GM21576 (cell line): ENCODE data around the gene EXOC6B.

ENCODE experiments used
- ATAC-seq: cut with Tn5 transposase; IDR thresholded peaks from one replicate; pipeline ENCODE4 v1.9.1; 2021; ENCODE audit warnings: mild to moderate bottlenecking, moderate library complexity; ENCODE audit not compliant: unreplicated experiment

Gene EXOC6B

DNA sequence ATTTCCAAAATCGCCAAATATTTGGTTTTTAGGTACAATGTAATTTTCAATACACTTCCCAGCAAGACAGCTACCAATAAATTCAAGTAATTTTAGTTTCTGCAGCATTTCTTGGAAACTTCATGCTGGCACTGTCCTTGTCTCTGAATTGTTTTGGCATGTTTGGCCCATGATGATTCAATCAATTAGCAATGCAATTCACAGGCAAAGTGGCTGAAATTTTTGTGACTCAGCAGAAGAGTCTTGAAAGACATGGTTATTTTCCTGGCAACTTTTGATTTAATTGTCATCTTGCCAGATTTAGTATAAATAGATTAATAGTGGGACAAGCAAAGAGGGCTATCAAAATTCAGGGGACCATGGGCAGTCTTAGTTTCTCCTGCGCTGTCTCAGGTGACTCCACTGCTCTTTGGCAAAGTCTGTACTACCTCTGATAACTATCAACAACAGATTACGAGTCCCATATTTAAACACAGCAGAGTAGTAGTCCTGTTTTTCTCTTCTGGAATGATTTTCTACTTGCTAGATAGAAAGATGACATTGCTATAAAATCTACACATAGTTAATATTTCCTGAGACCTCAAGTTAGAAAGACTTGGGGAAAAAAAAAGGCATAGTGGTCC is 589.3 kb downstream of the EXOC6B start:
- ATAC-seq, result no peak

DNA sequence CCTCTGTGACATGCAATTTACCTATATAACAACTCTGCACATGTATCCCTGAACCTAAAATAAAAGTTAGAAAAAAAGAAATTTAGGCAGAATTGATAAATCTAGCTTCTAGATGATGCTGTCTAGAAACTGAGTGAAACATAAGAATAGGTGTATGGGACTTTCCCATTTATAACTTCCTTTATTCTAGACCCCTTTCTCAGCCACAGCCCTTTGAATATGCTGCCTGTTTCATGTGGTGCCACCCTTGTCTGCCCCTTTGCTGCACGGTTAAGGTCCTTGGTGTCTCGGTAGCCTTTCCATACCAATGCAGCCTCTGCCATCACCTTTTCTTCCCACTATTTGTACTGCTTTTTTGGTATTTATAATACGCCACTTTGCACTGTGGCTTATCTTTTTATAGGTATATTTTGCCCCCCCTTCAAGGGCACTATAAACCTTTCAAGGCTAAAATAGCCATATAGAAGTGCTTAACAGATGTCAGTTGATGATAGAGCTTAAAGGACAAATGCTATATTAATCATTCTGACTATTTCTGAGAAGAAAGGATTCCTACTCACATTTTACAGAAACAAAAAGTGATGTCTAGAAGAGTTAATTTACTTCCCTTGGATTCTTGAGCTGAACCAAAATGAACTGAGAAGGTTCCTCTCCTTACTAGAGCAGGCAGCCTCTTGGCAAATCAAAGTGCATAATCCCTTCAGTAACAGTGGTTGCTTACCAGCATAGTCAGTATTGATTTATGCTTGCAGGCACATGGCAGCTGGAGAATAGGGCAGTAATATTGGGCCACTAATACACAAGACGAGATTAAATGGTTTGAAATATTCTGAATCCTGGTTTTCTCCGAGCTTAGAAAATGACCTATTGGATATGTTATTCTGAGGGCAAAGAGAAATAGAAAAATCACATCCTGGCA is 590.1 kb downstream of the EXOC6B start:
- no peak for ATAC-seq

GRCh38 chr2:72233211-72233610 is 592.6 kb downstream of the EXOC6B start:
- ATAC-seq, result no peak

DNA sequence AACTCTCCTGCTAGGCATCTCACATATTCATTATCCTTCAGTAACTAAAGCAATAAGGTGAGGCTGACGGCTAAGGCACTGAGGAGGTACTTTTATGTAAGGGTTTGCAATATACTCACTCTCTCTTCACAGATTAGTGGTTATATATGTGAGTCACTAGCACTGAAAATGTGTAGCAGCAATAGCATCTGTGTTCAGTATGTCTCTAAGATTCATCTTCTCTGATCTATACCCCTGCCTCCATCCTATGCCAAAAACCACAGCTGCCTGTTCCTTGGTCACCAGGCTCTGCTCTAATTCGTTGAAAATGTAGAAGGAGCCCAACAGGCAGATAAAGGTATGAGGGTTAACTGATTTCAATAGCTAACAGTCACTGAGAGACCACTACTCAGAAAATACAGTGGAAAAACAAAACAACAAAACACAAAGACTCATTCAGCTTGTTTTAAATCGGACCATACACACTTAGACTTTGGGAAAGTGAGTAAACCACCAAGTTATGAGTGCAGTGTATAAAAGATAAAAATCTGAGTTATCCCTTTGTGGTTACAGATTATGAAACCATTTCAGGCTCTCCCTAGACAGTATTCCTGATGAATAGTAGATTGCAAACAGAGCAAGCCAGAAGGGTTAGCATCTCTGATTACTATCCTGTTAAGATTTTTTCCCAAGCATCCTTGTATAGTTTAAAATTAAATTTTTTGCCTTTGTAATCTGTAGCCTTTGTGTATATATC is 602.8 kb downstream of the EXOC6B start:
- no peak for ATAC-seq

- ATAC-seq, result no peak
Observed at GRCh38 chr2:72220170-72220569, 605.7 kb downstream of the EXOC6B start.

- no peak for ATAC-seq
Observed at GRCh38 chr2:72214429-72215143, 611.2 kb downstream of the EXOC6B start.

GRCh38 chr2:72212486-72212855 is 613.4 kb downstream of the EXOC6B start:
- ATAC-seq, result no peak

GRCh38 chr2:72211777-72212485 is 613.9 kb downstream of the EXOC6B start:
- ATAC-seq, result no peak

DNA sequence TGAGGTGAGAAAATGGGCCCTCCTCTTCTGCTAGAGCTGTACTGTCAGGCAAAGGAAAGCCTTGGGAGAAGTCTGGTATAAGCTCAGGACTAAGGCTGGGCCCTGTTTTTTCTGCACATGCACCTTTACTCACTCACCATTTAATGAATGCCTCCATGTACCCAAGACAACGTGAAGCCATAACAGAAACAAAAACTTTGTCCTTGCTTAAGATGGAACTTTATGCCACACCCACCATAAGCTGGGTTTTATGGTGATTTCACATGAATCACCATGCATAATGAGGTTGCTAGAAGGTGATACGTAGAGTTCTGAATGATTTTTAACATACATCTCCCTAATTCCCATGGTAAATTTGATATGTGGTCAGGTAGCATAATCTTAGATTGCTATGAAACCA is 614.5 kb downstream of the EXOC6B start:
- no peak for ATAC-seq

- ATAC-seq, result no peak
Observed at GRCh38 chr2:72210470-72210869, 615.4 kb downstream of the EXOC6B start.

GRCh38 chr2:72208225-72208624 is 617.6 kb downstream of the EXOC6B start:
- ATAC-seq, result no peak

DNA sequence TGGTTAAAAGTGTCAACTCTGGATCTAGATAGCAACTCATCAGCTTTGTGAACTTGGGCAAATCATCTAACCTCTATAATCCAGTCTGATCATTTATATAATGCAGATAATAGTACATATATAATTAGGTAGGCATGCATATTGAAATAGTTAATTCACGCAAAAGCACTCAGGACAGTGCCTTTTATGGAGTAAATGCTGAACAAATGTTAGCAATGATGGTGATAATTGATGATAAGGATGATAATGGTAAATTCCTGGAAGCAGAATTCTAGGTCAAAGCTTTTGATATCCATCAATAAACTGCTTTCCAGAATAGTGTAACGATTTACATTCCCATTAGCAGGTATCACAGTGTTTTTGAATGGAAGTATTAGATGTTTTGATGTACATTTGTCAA is 618.5 kb downstream of the EXOC6B start:
- ATAC-seq, result no peak

GRCh38 chr2:72205504-72205881 is 620.3 kb downstream of the EXOC6B start:
- ATAC-seq, result no peak

DNA sequence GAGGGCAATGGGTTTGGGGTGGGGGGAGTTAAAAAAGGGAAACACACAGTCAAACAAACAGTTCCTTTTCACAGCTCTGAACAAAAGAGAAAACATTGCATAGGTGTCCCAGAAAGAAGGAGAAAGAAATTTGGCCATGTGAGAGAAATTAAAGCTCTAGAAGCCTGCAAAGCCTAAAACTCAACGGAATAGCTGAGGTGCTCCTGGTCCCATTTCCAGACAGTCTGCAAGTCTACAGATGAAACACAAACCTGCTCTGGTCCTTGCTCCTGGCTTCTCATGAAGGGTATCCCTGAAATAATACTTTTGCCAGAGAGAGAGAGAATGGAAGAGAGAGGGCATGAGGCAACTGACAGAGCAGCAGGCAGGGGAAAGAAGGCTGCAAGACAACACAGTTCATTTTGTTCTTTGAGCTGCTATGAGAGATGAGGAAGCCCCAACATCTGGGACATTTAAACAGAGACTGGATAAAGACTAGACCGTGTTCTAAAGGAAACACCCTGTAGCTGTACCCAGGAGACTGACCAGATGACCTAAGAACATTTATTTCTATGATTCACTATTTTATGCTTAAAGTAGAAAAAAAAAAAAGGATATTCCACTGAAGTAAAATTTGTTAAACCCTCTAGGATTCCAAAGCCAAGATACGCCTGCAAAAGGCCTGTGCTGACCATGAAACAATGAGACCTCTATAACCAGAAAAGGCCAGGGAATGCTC is 620.9 kb downstream of the EXOC6B start:
- ATAC-seq, result no peak

DNA sequence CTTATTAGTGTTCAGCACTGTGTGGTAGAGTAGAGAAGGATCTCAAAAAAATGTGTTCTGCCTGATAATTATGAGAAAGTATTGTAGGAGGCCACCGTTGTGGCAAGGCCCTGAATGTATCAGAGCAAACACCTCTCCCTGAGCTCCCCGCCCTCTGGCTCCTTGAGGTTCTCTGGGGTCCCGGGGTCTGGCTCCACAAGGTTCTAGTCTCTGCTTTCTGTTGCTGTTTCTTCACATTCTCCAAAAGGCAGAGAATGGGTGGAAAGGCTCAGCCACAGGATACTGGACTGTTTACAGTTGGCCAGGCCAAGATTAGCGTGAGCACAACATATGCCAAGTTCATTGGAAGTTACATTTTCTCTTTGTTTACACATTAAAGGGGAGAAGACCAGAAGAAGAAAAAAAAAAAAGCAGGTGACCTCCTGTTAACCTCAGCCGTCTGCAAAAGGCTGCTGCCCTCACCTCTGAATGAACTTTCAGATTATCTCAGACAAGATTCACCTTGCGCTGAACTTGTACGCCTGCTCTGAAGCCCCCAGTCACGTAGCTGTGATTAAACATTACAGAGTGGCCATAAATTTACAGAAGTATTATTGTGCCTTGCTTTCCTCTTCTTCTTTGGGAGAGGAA is 621.6 kb downstream of the EXOC6B start:
- ATAC-seq, result no peak

DNA sequence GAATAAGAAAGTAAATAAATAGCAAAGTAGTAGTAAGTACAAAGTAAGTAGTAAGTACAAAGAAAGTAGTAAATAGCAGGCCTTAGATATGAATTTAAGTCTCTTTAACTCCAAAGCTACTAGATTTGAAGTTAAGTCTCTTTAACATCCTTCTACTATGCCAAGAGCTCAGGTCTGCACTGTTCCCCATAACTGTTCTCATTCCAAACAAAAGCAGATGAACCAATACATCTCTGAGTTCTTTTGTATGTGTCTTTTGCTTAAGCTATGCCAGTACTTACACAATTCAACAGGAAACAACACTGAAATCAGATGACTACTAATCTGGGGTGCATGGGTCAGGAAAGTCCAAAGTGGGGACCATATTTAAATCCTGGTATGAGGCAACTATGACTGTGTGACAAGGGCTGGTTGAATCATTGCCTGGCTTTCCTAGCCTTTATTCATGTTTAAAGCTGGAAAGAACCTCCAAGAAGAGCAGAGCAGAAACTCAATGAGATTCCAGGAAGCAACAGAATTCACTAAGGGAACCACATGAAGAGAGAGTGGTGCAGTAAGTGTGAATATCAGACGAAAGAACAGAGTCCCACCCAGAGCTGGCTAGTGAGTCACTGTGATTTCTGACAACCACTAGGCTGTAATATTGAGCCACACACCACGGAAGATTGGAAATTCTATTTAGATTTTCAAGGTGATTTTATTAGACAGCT is 627.1 kb downstream of the EXOC6B start:
- ATAC-seq, result no peak

DNA sequence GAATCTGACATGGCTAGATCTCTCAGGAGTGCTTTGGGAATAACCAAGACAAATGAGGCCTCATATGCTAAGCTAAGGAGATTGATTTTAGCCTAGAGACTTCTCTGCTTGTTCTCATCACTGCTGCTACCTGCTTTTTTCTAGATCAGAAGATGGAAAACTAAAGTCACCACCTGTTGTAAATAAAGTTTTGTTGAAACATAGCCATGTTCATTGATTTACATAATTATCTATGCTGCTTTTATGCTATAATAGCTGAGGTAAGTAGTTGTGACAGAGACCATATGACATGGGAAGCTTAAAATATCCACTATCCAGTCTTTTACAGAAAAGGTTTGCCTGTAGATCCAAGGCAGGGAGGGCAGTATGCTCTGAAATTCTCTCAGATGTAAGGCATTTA is 632.1 kb downstream of the EXOC6B start:
- no peak for ATAC-seq

DNA sequence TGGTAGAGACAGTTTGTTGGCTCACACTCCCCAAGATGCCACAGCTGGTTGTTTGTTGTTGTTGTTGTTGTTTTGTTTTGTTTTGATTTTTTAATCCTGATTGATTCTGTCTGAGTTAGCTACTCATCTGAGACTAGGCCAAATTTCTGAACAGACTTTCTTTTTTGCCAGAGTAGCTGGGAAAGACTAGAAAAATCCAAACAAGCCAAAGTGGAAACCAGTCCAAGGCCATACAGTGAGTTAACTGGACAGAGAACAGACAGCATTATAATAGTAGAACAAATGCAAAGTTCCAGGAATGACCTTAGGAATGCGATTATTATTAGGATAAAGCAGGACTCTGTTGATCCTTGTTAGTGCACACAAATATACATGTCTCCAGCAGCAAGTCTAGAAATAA is 634.4 kb downstream of the EXOC6B start:
- ATAC-seq, result no peak

DNA sequence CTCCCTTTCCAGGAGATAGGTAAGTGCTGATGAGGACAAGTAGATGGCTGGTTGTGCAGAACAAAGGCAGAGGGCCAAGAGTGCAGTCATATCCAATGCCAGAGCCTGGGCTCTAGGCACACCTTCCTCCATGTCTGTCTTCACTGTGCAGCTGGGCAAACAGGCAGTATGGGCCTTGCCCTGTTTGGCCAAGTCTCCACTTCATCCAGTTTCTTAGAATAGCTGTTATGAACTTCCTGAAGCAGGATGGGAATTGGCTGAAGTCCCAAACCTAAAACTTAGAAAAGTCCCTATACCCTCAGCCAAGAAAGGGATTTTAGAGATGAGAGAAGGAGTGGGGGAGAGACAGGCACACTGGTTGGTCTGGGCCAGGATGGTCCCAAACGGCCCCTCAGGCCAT is 640.6 kb downstream of the EXOC6B start:
- ATAC-seq, result no peak
